Endothelial cell of umbilical vein (primary cell): Measurements from ENCODE around the gene FABP1. TPM values are rescaled to one million over a fixed set of nuclear protein-coding genes. Genes with fewer than 3 reads are reported as not detected.

Experiments
- BruUV-seq: library from RNA; stranded (reverse); fragments of 400-500 nt; replicated peaks from 2 replicates; lab custom pipeline; 2021; lab: Mats Ljungman, UMichigan
- CTCF ChIA-PET: fragments of 300-600, 350-600 bp; sonication (Branson Sonifier 250); formaldehyde crosslinking; loops from one replicate; lab custom pipeline; 2021; ENCODE audit warnings: antibody characterized with exemption, inconsistent platforms; lab: Charles Lee
- POLR2A ChIA-PET: fragments of 300-600, 350-600 bp; sonication (Branson Sonifier 250); formaldehyde crosslinking; loops from one replicate; lab custom pipeline; 2021; ENCODE audit warnings: antibody characterized with exemption, inconsistent platforms; lab: Charles Lee
- DNase-seq: peaks from one replicate; pipeline ENCODE4 v3.0.0-alpha.2; 2011; ENCODE audit warnings: low read depth, low spot score
- FAIRE-seq: peaks from 2 replicates; lab custom pipeline; 2011; peaks lifted over from hg19 to GRCh38; lab: Jason Lieb, UNC
- H2AFZ ChIP-seq: 2 replicates; pipeline ENCODE4 v1.6.0; 2012; ENCODE audit warnings: low read depth, low read length, control low read depth, inconsistent platforms
- H3K27ac ChIP-seq: 2 replicates; pipeline ENCODE4 v1.5.1; 2011; ENCODE audit warnings: low read depth, mild to moderate bottlenecking, control low read depth, low read length, moderate library complexity; ENCODE audit not compliant: insufficient read depth
- H3K27me3 ChIP-seq, 2 experiments: 2 replicates each; pipeline versions ENCODE4 v1.6.0 to v1.6.1; 2011; ENCODE audit warnings: low read length in 2 of 2, mixed read lengths in 1 of 2; ENCODE audit not compliant: control insufficient read depth in 2 of 2, insufficient read depth in 2 of 2
- H3K36me3 ChIP-seq, 2 experiments: 2 replicates in 1 of 2; 3 replicates in 1 of 2; pipeline ENCODE4 v1.5.1; 2011; ENCODE audit warnings: low read length in 2 of 2, mild to moderate bottlenecking in 1 of 2, moderate library complexity in 1 of 2; ENCODE audit not compliant: control insufficient read depth in 2 of 2, insufficient read depth in 2 of 2; ENCODE audit errors: extremely low read depth in 1 of 2
- H3K4me1 ChIP-seq: 3 replicates; pipeline ENCODE4 v1.5.1; 2011; ENCODE audit warnings: mild to moderate bottlenecking, low read length; ENCODE audit not compliant: control insufficient read depth, insufficient read depth; ENCODE audit errors: extremely low read depth
- H3K4me2 ChIP-seq: 2 replicates; pipeline ENCODE4 v1.6.1; 2011; ENCODE audit warnings: low read length, control low read depth, mixed read lengths; ENCODE audit not compliant: insufficient read depth
- H3K4me3 ChIP-seq, 3 experiments: fragments of 200-600 bp in 1 of 3; sonication (generic), shearing (Covaris generic) in 1 of 3; replicated peaks in 1 of 3; 2 replicates each; pipeline ENCODE4 v1.5.1; 2011 to 2016; ENCODE audit warnings: control low read depth in 3 of 3, low read length in 3 of 3, mild to moderate bottlenecking in 2 of 3, inconsistent platforms in 1 of 3, low read depth in 1 of 3, moderate library complexity in 1 of 3; ENCODE audit not compliant: insufficient read depth in 1 of 3
- H3K79me2 ChIP-seq: 2 replicates; pipeline ENCODE4 v1.6.0; 2012; ENCODE audit warnings: low read length, inconsistent platforms; ENCODE audit not compliant: control insufficient read depth, insufficient read depth
- H3K9ac ChIP-seq: replicated peaks from 2 replicates; pipeline ENCODE3; 2011; ENCODE audit warnings: low read length, control low read depth; ENCODE audit not compliant: insufficient read depth; ENCODE audit errors: extremely low read depth
- H3K9me1 ChIP-seq: replicated peaks from 3 replicates; pipeline ENCODE4 v1.6.0; 2011; ENCODE audit warnings: mild to moderate bottlenecking, low read length; ENCODE audit not compliant: control insufficient read depth, insufficient read depth; ENCODE audit errors: extremely low read depth
- H3K9me3 ChIP-seq: replicated peaks from 2 replicates; pipeline ENCODE4 v1.5.1; 2012; ENCODE audit warnings: low read length, inconsistent platforms; ENCODE audit not compliant: control insufficient read depth, insufficient read depth
- H4K20me1 ChIP-seq: replicated peaks from 2 replicates; pipeline ENCODE3; 2011; ENCODE audit warnings: mild to moderate bottlenecking, low read length; ENCODE audit not compliant: control insufficient read depth, insufficient read depth; ENCODE audit errors: extremely low read depth
- CTCF ChIP-seq, 2 donors: IDR thresholded peaks; 1 replicate in 1 of 2; 2 replicates in 1 of 2; pipeline ENCODE4 v1.5.1; 2011; ENCODE audit warnings: low read length in 2 of 2, mild to moderate bottlenecking in 2 of 2, moderate library complexity in 2 of 2, control low read depth in 1 of 2, inconsistent platforms in 1 of 2, low read depth in 1 of 2; ENCODE audit not compliant: insufficient read depth in 1 of 2; ENCODE audit errors: extremely low read depth in 1 of 2
- EZH2 ChIP-seq: IDR thresholded peaks from 2 replicates; pipeline ENCODE4 v1.6.1; 2012; ENCODE audit warnings: borderline replicate concordance, low read depth, mild to moderate bottlenecking, moderate library complexity, low read length, inconsistent platforms; ENCODE audit not compliant: severe bottlenecking
- FOS ChIP-seq: IDR thresholded peaks from 2 replicates; pipeline ENCODE4 v1.6.1; 2011; ENCODE audit warnings: mild to moderate bottlenecking, low read length, moderate library complexity, borderline replicate concordance; ENCODE audit not compliant: insufficient read depth
- GATA2 ChIP-seq: IDR thresholded peaks from 2 replicates; pipeline ENCODE4 v1.7.0; 2011; ENCODE audit warnings: low read depth, mild to moderate bottlenecking, moderate library complexity, mixed read lengths, low read length; ENCODE audit not compliant: insufficient read length, insufficient read depth
- JUN ChIP-seq: IDR thresholded peaks from 2 replicates; pipeline ENCODE4 v1.6.1; 2011; ENCODE audit warnings: borderline replicate concordance, low read depth; ENCODE audit not compliant: insufficient read length, insufficient read depth
- MAX ChIP-seq: IDR thresholded peaks from 2 replicates; pipeline ENCODE4 v1.6.1; 2011; ENCODE audit not compliant: insufficient read depth, insufficient read length
- MYC ChIP-seq: IDR thresholded peaks from one replicate; pipeline ENCODE4 v1.6.1; 2011; ENCODE audit warnings: mild to moderate bottlenecking, low read depth, low read length
- POLR2A ChIP-seq: IDR thresholded peaks from 2 replicates; pipeline ENCODE4 v1.6.1; 2012; ENCODE audit warnings: low read depth, mild to moderate bottlenecking, control low read depth, low read length
- POLR2AphosphoS5 ChIP-seq: IDR thresholded peaks from 2 replicates; pipeline ENCODE4 v1.6.1; 2012; ENCODE audit warnings: low read depth, mild to moderate bottlenecking, control low read depth, low read length, moderate library complexity; ENCODE audit not compliant: insufficient read depth
- dilution Hi-C: fragments of 300-500 bp; cut with MboI; formaldehyde crosslinking; loops from one replicate; pipeline ENCODE4 v1.15.0; 2019; ENCODE audit warnings: low sequenced_read_pairs; ENCODE audit not compliant: extremely low pct_ligation_motif_present
- intact Hi-C: fragments of 100-400 bp; cut with micrococcal nuclease; formaldehyde crosslinking; loops from one replicate; pipeline ENCODE4 v1.10.0; 2022
- polyA plus RNA-seq, 4 experiments: library from polyadenylated mRNA; depleted of rRNA in 3 of 4; stranded (reverse) in 3 of 4; unstranded in 1 of 4; fragments of >200 nt; gene quantifications; 2 replicates each; pipeline versions ENCODE4 v1.2.1 to v1.2.3, GENCODE V29; 2011 to 2012; ENCODE audit warnings: missing spikeins in 1 of 4
- total RNA-seq: library from RNA; stranded (reverse); gene quantifications from 2 replicates; pipeline ENCODE4 v1.2.3, GENCODE V29; 2021

The FABP1 gene
- total and polyA plus RNA-seq, 2 donors (not counting 3 experiments of a cell fraction or from before 2014, with no cell fraction given), result not detected

GRCh38 chr2:88171966-88172365 lies 44.1 kb upstream of the FABP1 start:
- H3K36me3 ChIP-seq, result no peaks in the 10 kb centered on the region
- FAIRE-seq, result no peak
- no peak for DNase-seq
- no peaks in the 10 kb centered on the region for H3K9me3 ChIP-seq
- POLR2A ChIA-PET, result no interaction called here
- H3K4me2 ChIP-seq, result no peak overlapping the region
- dilution Hi-C loops, result no loop called here
- TF ChIP-seq POLR2A (no peak), MAX (no peak), FOS (no peak), EZH2 (no peak), GATA2 (no peak)
- no peak overlapping the region for H3K9ac ChIP-seq
- no peaks in the 10 kb centered on the region for H3K79me2 ChIP-seq
- no TSS peak for BruUV-seq
- no peak overlapping the region for H3K27ac ChIP-seq
- H3K9me1 ChIP-seq, result no peaks in the 10 kb centered on the region
- no peak overlapping the region for H3K4me3 ChIP-seq
- no peaks in the 10 kb centered on the region for H4K20me1 ChIP-seq
- CTCF ChIA-PET, result interaction anchor here (0.7 kb wide), 1 partner anchor 111 kb away, joined by 4 read pairs; no protein-coding TSS in a partner anchor
- intact Hi-C loops, result no loop called here
- H3K27me3 ChIP-seq, result peaks cover 3 to 11% of the 10 kb centered on the region in 2 experiments
- no peak overlapping the region for H2AFZ ChIP-seq
- no peaks in the 10 kb centered on the region for H3K4me1 ChIP-seq

- Histone ChIP-seq H3K4me3 (peak overlapping the region in 1 of 3 experiments; percentile 23), H3K4me1 (no peaks in the 10 kb centered on the region), H3K9me3 (no peaks in the 10 kb centered on the region), H3K27ac (no peak overlapping the region), H4K20me1 (no peaks in the 10 kb centered on the region), H3K9ac (peak overlapping the region; percentile 6), H3K79me2 (no peaks in the 10 kb centered on the region), H3K27me3 (peaks cover 3 to 11% of the 10 kb centered on the region in 2 experiments), H3K36me3 (no peaks in the 10 kb centered on the region), H2AFZ (peak overlapping the region; percentile 47), H3K4me2 (peak overlapping the region; percentile 49), H3K9me1 (no peaks in the 10 kb centered on the region)
- POLR2A ChIA-PET, result no interaction called here
- TF ChIP-seq MYC, result no peak
- no peak for TF ChIP-seq POLR2A
- no peak for TF ChIP-seq POLR2AphosphoS5
- no peak for TF ChIP-seq EZH2
- TF ChIP-seq FOS, result no peak
- TF ChIP-seq JUN, result no peak
- no peak for TF ChIP-seq GATA2
- no peak for TF ChIP-seq MAX
- TF ChIP-seq CTCF (IDR thresholded peaks at IDR 0.05; ENCODE audit: extremely low read depth in 1 of 2, insufficient read depth in 1 of 2, low read depth in 1 of 2, low read length in 2 of 2), result no peak
- DNase-seq (no peak), FAIRE-seq (no peak)
- dilution Hi-C loops, result no loop called here
- BruUV-seq, result no TSS peak
- intact Hi-C loops, result no loop called here
- CTCF ChIA-PET, result no interaction called here
Measured at GRCh38 chr2:88170472-88170892, 42.6 kb upstream of the FABP1 start.
